Measurements from ENCODE around the gene UBE2G1.

DNA sequence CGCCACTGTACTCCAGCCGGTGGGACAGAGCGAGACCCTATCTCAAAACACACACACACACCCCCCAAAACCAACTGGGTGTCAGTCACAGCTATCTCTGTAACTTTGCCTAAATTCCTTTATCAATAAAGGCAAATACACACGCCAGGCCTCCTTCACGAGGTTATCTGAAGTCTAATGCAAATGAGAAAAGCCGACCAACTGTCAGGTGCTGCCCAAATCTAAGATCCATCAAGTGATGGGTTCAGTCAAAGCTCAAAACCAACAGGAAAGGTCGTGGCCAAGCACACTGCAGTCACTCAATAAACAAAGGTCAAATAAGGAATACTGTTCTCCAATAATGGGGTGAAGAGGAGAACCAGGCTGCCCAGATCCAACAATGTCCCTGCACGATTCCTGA lies 103.8 kb downstream of the UBE2G1 start:
- TF ChIP-seq, protein P1, sequence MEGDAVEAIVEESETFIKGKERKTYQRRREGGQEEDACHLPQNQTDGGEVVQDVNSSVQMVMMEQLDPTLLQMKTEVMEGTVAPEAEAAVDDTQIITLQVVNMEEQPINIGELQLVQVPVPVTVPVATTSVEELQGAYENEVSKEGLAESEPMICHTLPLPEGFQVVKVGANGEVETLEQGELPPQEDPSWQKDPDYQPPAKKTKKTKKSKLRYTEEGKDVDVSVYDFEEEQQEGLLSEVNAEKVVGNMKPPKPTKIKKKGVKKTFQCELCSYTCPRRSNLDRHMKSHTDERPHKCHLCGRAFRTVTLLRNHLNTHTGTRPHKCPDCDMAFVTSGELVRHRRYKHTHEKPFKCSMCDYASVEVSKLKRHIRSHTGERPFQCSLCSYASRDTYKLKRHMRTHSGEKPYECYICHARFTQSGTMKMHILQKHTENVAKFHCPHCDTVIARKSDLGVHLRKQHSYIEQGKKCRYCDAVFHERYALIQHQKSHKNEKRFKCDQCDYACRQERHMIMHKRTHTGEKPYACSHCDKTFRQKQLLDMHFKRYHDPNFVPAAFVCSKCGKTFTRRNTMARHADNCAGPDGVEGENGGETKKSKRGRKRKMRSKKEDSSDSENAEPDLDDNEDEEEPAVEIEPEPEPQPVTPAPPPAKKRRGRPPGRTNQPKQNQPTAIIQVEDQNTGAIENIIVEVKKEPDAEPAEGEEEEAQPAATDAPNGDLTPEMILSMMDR (IDR thresholded peaks at IDR 0.05; ENCODE audit: borderline replicate concordance, extremely low read depth, low read length, poor library complexity, severe bottlenecking), result no peak
- TF ChIP-seq EZH2 (IDR thresholded peaks at IDR 0.05; ENCODE audit: borderline replicate concordance, low read depth, low read length, severe bottlenecking), result no peak

All from DND-41 (cell line).